Neural cell (in vitro differentiated cells): ENCODE results near the gene ZNF883.
"Not testable (repeated sequence)": the region's sequence is repeated elsewhere in the genome, so short reads cannot be mapped to it uniquely, and the experiment has no call there.

ENCODE experiments used
- EP300 ChIP-seq: fragments of 450-650 bp; conservative IDR thresholded peaks from 2 replicates; pipeline ENCODE4 v1.6.1; 2014; ENCODE audit warnings: antibody characterized with exemption, mild to moderate bottlenecking, moderate library complexity; ENCODE audit not compliant: poor library complexity, severe bottlenecking
- EZH2 ChIP-seq: fragments of 200-600, 300-800 bp; shearing (Covaris generic), sonication (generic); IDR thresholded peaks from 2 replicates; pipeline ENCODE4 v1.6.1; 2014; ENCODE audit warnings: antibody characterized with exemption, low read length, borderline replicate concordance, mild to moderate bottlenecking; ENCODE audit not compliant: insufficient read depth, poor library complexity, severe bottlenecking
- MXI1 ChIP-seq: fragments of 450-650 bp; conservative IDR thresholded peaks from 2 replicates; pipeline ENCODE4 v1.6.1; 2014; ENCODE audit warnings: antibody characterized with exemption, mild to moderate bottlenecking; ENCODE audit not compliant: poor library complexity, severe bottlenecking
- POLR2AphosphoS5 ChIP-seq: IDR thresholded peaks from 2 replicates; pipeline ENCODE4 v1.6.1; 2012
- RAD21 ChIP-seq: fragments of 450-650 bp; conservative IDR thresholded peaks from 2 replicates; pipeline ENCODE4 v1.6.1; 2014; ENCODE audit warnings: antibody characterized with exemption, mild to moderate bottlenecking, moderate library complexity
- SMC3 ChIP-seq: fragments of 450-650 bp; conservative IDR thresholded peaks from 2 replicates; pipeline ENCODE4 v1.6.1; 2014; ENCODE audit warnings: antibody characterized with exemption, mild to moderate bottlenecking, moderate library complexity; ENCODE audit not compliant: poor library complexity
- TAF1 ChIP-seq: IDR thresholded peaks from 2 replicates; pipeline ENCODE4 v1.6.1; 2012; ENCODE audit warnings: low read depth
- TF ChIP-seq, protein P1 (sequence below): fragments of 450-650 bp; IDR thresholded peaks from 2 replicates; pipeline ENCODE4 v1.5.1; 2014; ENCODE audit warnings: antibody characterized with exemption, mild to moderate bottlenecking, moderate library complexity; ENCODE audit not compliant: poor library complexity, severe bottlenecking
- TF ChIP-seq, protein P2 (sequence below): IDR thresholded peaks from 2 replicates; pipeline ENCODE4 v1.6.1; 2012; ENCODE audit warnings: borderline replicate concordance

DNA sequence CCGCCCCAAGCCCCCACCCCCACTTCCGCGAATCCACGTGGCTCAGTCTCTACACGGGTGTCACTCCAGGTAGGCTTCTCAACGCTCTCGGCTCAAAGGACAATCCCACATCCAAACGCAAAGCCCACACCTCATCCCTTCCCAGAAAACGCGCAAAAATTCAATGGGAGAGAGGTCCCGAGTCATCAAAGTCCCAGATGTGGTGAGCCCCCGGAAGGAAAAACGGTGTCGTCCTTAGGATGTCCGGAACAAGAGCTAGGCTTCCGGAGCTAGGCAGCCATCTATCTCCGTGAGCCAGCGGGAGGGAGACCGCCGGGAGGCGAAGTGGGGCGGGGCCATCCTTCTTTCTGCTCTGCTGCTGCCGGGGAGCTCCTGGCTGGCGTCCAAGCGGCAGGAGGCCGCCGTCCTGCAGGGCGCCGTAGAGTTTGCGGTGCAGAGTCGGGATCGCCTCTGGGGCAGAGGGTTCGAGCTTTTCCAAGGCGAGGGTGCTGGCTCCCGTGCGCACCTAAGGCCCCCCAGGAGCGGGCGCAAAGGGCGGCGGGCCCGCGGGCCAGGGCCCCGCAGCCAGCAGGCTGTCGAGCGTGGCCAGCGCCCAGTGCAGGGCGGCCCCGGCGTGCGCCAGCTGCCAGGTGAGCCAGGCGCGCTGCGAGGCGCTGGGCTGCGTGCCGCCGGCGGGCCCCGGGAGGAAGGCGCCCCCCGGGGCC is 47.7 kb upstream of the ZNF883 start:
- not testable (repeated sequence) for TF ChIP-seq EZH2, RAD21, POLR2AphosphoS5, EP300, SMC3, MXI1, TAF1
- TF ChIP-seq, protein P1, sequence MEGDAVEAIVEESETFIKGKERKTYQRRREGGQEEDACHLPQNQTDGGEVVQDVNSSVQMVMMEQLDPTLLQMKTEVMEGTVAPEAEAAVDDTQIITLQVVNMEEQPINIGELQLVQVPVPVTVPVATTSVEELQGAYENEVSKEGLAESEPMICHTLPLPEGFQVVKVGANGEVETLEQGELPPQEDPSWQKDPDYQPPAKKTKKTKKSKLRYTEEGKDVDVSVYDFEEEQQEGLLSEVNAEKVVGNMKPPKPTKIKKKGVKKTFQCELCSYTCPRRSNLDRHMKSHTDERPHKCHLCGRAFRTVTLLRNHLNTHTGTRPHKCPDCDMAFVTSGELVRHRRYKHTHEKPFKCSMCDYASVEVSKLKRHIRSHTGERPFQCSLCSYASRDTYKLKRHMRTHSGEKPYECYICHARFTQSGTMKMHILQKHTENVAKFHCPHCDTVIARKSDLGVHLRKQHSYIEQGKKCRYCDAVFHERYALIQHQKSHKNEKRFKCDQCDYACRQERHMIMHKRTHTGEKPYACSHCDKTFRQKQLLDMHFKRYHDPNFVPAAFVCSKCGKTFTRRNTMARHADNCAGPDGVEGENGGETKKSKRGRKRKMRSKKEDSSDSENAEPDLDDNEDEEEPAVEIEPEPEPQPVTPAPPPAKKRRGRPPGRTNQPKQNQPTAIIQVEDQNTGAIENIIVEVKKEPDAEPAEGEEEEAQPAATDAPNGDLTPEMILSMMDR = not testable (repeated sequence)
- TF ChIP-seq, protein P2, sequence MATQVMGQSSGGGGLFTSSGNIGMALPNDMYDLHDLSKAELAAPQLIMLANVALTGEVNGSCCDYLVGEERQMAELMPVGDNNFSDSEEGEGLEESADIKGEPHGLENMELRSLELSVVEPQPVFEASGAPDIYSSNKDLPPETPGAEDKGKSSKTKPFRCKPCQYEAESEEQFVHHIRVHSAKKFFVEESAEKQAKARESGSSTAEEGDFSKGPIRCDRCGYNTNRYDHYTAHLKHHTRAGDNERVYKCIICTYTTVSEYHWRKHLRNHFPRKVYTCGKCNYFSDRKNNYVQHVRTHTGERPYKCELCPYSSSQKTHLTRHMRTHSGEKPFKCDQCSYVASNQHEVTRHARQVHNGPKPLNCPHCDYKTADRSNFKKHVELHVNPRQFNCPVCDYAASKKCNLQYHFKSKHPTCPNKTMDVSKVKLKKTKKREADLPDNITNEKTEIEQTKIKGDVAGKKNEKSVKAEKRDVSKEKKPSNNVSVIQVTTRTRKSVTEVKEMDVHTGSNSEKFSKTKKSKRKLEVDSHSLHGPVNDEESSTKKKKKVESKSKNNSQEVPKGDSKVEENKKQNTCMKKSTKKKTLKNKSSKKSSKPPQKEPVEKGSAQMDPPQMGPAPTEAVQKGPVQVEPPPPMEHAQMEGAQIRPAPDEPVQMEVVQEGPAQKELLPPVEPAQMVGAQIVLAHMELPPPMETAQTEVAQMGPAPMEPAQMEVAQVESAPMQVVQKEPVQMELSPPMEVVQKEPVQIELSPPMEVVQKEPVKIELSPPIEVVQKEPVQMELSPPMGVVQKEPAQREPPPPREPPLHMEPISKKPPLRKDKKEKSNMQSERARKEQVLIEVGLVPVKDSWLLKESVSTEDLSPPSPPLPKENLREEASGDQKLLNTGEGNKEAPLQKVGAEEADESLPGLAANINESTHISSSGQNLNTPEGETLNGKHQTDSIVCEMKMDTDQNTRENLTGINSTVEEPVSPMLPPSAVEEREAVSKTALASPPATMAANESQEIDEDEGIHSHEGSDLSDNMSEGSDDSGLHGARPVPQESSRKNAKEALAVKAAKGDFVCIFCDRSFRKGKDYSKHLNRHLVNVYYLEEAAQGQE = not testable (repeated sequence)
